ENCODE data around the gene BFSP1.
A peak's percentile ranks its signal among the peaks of the same experiment; 100 is the strongest.

BFSP1 gene

DNA sequence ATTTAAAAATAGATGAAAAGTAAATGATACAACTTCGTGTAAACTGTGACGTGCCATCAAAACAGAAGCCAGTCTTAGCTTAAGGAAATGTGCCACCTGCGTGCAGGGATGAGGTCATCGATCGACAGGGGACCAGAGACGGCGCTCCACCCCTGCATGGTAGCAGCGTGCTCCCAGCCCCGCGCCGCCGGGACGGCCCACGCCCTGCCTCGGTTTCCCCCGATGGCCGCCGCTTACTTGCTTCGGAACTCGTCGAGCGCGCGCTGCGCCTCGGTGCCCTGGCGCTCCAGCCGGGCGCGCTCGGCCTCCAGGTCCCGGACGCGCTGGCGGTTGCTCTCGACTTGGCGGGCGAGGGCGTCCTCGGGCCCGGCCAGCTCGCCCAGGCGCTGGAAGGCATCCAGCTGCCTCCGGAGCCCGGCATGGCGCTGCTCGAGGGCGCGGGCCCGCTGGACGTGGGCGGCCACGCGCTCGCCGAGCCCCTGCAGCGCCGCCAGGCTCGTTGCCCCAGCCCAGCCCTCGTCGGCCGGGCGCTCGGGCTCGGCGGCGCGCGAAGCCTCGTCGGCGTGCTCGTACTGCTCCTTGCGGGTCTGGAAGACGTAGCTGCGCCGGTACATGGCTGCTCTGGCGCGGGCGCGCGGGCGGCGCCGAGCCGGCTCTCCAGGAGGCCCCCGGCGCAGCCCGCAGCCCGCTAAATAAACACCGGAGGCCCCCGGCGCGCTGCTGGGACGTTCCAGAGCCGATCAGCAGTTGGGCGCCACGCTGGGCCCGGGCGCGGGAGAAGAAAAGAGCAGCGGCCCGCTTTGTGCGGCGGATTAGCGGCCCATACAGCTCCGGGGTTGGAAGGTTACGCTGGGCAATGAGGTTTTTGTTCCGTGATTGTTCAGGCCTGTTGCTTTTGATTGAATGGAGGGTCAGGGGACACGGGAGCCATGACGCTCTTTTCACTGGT, at the start of gene BFSP1:
TSS of gene BFSP1 (minus strand) at position 664 of the 949 bp plus-strand sequence. CDS start at position 614, 50 bp downstream.
- DNase-seq (ENCODE audit: low spot score), result peak; percentile 26

DNA sequence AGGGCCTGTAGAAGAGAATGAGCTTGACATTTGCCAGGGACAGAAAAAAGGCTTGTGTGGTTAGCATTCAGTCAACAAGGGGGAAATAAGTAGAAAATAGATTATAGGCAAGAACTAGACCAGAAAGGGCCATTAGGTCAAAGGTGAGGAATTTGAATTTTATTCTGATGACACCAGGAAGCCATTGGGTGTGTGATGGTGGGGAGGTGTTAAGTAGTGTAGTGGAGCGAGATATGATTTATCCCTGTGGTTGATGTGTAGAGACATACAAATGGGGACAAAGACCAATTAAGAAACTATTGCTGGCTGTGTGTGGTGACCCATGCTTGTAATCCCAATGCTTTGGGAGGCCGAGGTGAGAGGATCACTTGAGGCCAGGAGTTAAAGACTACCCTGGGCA, 49.7 kb upstream of the BFSP1 start:
- no peak for DNase-seq (ENCODE audit: low spot score)

DNA sequence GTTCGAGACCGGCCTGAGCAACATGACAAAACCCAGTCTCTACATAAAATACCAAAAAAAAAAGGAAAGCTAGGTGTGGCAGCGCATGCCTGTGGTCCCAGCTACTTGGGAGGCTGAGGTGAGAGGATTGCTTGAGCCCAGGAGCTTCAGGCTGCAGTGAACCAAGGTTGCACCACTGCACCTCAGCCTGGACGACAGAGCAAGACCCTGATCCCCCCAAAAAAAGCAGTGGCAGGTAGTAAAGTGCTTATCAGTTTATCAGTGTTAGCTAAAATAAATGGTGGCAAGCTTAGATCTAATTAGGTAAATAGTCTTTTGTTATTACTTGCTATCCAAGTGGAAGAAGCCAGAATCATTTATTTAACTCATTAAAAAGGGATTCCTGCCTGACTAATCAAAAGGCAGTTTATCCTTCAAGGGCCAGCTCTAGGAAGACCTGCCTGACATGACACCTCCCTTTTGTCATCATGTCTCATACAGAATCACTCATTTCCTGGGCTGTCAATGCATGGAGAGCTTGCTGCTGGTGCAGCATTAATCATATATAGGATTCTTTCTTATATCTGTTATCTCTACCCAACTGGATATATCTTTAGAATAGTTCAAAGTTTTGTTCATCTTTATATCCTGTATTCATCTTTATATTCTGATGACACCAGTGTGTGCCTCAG, 48.3 kb upstream of the BFSP1 start:
- no peak for DNase-seq (ENCODE audit: low spot score)

DNA sequence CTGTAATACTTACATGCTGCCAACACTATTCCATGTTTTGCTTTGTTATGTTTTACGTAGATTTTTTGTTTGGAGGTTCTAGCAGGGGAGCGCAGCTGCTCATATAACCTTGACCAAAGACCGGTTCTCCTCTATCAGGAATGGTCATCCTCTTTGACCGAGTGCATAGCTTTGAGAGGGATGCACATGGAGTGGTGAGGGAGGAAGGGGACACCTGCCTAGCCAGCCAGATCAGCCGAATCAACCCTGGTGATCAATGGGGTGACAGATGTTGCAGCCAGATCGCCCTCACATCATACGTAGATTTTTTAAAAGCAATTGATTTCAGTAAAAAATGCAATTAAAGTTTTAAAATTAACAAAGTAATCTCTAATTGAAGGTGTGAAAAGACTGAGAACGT, 45.0 kb upstream of the BFSP1 start:
- DNase-seq (ENCODE audit: low spot score), result no peak

DNA sequence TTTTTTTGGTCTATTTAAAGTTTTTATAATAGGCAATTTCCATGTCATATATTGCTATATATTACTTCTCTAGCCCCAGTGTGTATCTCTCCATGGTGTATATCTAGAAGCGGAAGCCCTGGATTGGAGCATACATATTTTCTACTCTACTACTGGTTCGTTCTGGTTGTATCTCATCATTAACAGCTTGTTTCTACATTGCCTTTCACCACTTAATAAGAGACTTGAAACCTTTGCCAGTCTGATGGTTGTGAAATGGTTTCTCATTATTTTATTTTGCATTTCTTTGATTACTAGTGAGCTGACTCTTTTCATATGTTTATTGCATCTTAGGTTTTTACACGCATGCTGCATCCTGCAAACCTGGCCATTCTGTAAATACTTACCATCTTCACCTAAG, 42.3 kb upstream of the BFSP1 start:
- no peak for DNase-seq (ENCODE audit: low spot score)

DNA sequence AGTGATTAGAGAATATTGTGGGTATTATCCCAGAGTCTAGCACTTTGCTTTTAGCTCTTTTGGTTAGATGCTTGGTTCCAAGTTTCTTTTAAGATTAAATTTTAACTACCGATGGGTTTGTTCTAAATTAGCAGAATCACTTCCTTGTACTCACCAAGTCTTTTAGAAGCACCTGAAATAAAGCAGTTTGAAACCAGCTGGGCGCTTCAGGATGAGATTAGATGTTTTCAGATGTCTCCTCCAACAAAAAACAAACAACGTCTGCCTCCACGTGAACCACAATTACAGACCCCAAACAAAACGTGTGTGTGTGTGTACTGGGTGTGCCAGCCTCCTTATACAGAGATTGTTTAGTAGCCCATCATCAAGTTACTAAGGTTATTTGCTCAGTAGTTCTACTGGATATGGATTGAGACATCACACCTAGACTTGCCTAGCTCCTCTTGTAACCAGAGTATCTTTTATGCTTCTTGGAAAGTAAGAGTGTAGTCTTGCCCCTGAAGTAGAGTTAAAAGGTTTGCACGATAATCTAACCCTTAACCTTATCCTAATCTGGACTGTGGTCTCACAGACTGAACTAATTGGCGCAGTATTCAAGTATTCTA, 41.0 kb upstream of the BFSP1 start:
- no peak for DNase-seq (ENCODE audit: low spot score)

DNA sequence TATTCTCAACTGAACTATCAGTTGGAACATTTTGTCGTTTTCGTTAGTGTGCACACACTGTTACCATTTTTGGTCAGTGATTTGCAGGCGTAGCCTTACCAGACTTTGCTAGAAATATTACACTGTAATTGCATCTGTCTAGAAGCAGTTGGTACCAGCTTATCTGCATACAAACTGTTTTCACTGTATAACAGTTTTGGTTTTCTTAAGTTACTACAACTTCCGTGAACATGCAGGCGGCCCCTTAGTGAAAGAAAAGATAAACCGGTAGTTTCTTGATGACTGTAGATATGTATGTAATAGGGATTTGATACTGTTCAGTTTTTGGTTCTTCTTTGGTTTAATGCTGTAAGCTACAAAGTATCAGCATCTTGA, 40.0 kb upstream of the BFSP1 start:
- no peak for DNase-seq (ENCODE audit: low spot score)

DNA sequence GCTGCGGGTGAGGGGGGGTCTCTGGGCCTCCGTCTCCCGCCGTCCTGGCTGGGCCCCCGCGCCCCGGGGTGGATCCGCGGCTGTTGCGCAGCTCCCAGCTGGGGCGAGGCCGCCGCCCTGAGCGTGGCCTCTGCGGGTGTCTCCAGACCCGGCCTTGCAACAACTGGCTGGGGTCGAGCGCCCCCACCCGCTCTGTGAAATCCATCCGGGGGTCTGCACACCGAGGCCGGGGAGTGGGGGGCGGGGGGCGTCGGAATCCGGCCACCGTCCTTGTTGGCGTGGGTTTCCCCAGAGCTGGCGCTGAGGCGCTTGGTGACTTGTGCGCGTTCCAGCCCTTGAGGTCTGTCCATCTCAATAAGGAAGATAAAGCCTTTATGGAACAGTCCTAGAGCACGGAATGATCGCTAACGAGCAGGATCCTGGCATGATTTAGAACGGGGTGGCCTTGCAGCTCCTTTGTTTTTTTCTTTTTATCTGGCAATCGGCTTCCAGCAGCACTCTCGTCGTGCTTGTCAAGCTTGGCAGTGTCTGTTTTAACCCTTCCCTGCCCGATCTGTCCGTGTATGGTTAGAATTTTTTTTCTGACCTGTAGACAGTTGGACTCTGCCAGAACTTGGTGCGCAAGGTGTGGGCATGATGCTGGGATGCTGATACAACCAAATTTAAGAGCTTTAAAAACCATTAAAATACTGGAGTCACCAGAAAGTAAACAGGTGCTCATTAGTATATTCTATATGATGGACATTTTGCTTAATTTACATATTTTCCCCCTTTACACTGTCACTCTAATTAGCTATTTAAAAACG, 39.4 kb upstream of the BFSP1 start:
- DNase-seq (ENCODE audit: low spot score), result peak; percentile 28

DNA sequence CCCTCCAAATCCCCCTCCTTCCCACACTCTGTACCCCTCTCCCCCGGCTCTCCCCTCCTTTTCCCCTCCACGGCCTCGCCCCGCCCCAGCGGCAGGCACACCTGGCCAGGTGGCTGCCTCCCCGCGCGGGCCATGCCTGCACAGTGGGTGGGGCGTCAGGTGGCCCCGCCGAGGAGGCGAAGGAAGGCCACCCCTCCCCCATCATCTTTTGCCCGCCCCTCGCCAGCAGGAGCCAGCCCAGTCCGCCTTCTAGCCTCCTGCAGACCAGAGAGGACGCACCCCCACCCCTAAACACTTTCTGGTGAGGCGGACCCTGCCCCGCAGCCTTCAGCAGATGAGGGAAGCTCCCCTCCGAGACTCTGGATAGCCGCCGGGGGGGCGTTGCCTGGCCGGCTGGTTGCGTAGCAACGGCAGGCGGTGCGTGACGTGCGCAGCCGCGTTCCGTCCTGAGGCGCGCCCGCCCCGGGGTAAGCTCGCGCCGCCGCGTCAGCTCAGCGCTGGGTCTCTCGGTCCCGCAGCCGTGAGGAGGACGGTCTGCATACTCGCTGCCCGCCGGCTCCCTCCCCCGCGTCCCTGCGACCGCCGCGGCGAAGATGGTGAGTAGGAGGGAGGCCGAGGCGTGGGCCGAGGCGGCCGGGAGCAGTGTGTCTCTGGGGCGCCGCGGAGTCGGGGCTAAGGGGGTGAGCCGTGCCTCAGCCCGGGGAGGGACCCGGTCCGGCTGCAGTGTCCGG, 38.6 kb upstream of the BFSP1 start, which contains the start of gene DSTN:
TSS of gene DSTN (plus strand) at position 460 of the 731 bp plus-strand sequence. CDS start at position 594, 134 bp downstream.
- DNase-seq (ENCODE audit: low spot score), result peak; percentile 85

DNA sequence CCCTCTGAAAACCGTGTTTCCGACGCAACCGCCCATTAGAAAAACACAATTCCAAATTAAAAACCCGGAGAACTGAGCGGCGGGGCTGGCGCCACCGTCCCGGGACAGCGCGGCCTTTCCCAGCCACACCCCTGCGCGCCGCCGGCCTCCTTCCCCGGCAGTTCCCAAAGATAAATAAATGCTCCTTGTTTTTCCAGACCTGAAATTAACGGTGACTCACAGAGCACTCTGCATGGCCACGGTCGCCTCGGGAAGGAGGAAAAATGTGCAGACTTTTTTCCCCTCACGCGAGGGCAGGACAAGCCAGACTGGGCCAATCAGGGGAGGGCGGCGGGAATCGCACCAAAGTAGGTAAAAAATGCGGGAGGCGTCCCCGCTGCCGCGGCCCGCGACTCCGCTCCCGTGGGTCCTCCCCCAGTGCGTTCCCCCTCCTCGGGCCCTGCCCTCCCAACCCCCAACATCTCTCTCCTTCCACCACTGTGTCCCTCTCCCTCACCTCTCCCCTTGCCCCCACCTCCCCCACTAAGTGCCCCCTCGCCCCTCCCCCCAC, 37.9 kb upstream of the BFSP1 start:
- no peak for DNase-seq (ENCODE audit: low spot score)

DNA sequence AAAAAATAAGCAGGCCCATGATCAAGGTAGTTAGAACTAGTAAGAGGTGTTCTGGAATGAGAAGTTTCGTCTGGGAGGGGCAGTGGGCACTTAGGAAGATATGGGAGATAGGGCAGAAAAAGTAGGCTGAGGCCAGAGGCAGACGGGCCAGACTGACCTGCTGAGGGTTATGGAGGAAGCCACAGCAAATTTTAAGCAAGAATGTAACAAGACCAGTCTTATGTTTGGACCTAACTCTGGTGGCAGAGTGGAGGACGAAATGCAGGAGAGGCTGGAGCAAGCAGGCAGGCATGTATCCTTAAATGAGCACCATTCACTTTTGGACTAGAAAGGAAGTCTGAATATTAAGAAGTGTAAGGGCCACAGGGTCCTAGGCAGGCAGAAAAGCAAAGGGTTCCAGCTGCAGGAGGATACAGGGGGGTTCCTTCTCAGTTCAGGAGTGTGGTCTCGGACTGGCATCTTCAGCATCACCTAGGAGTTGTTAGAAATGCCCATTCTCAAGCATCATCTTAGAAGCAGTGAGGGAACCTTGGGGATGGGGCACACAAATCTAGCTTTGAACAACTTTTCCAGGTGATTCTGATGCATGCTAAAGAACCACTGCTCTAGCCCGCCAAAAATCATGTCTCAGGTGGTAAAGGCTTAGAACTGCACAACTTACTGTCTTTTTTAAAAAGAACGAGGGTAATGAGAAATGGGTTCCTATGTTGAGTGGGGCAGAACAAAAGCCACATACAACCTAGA, 37.0 kb upstream of the BFSP1 start:
- DNase-seq (ENCODE audit: low spot score), result no peak

DNA sequence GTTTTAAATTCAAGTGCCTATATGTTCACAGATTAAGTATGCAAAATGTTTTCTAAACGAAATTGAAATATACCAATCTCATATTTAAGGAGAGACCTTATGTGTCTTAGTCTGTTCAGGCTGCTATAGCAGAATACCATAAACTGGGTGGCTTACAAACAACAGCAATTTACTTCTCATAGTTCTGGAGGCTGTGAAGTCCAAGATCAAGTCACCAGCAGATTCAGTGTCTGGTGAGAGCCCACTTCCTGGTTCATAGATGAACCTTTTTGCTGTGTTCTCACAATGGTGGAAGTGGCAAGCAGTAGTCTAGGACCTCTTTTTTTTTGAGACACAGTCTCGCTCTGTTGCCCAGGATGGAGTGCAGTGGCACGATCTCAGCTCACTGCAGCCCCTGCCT, 35.2 kb upstream of the BFSP1 start:
- DNase-seq (ENCODE audit: low spot score), result no peak

DNA sequence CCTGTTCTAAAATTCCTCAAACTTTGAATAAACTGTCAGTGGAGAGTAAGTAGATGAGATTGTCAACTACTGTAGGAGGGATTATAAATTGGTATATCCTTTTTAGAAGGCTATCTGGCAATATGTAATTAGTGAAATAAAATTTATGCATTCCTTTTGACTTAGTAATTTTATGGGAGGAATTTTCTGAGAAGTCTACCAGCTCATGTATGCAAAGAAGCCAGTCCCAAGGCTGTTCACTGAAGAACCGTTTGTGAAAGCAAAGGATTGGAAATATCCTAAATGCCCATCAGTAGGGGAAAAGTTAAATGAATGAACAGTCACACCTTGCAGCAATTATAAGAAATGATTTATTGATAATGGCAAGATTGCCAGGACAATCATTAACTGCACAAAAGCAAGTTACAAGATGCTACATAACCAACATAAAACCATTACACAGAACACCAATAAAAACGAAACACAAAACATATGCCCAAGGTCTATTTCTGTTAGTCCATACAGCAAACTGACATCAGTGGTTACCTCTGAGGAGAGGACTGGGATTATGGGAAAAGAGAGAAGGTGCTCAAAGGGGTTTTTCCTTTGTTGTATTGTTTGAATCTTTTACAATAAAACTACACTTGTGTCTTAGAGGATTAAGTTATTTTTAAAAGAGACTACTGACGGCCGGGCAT, 34.1 kb upstream of the BFSP1 start:
- no peak for DNase-seq (ENCODE audit: low spot score)

DNA sequence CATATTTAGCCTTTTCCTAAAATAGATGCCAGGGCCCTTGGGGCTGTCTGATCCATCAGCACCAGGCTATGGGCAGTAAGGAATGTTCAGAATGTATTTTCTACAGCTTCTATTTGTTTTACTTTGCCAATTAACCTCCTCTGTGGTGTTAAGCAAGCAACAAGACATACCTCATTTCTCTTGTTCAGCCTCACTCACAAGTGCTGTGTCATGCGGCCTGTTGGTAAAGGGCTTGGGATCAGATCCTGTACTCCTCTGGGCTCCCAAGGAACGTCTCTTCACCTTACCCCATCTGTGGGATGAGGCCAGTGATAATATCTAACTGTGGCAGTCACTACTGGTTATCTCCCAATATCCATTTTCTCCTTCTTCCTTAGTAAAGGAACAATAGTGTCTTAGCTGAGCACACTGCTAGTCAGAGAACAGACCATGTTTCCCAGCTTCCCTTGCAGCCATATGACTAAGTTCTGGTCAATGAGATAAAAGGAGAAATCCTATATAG, 31.7 kb upstream of the BFSP1 start:
- DNase-seq (ENCODE audit: low spot score), result no peak

DNA sequence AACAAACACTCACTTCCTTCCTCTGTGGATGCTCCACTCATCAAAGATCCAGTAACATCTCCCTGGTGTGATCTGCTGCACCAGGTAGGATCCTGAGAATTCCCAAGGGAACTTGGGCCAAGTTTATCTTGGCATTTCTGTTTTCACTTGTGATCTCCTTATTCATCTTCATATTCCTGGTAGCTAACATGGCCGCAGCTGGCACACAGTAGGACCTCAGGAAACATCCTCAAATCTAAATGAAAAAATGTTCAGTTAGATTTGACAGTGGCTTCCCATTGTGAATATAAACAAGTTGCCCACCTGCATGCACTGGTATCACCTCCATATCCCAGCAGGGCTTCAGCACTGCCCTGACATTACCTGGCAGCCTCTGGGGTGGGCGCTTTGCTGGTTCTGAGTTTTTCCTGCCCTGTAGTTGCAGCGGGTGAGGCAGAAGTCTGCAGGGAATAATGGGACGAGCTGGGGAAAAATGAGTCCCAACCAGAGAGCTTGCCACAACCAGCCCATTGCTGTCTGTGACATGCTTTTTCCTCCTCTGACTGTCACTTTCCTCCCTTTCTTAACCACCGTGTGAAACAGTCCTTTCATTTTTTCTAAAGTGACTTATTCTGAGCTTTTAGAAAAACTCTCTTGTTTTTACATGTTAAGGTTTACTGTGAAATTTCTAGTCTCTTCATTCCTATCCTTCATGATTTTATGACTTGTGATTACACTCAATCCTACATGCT, 29.3 kb upstream of the BFSP1 start:
- DNase-seq (ENCODE audit: low spot score), result no peak

DNA sequence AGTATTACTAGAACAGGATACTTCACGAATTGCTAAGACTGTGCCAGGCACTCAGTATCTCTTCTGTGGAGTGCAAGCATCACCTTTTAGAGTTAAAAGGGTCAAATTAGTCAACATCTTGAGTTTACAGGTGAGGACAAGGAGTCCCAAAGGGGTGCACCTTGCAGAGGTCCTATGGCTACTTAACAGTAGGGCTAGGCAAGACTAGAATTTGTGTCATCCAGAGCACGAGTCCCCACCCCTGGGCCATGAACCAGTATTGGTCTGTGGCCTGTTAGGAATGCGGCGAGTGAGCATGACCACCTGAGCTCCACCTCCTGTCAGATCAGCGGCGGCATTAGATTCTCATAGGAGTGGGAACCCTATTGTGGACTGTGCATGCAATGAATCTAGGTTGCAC, 28.2 kb upstream of the BFSP1 start:
- DNase-seq (ENCODE audit: low spot score), result no peak

DNA sequence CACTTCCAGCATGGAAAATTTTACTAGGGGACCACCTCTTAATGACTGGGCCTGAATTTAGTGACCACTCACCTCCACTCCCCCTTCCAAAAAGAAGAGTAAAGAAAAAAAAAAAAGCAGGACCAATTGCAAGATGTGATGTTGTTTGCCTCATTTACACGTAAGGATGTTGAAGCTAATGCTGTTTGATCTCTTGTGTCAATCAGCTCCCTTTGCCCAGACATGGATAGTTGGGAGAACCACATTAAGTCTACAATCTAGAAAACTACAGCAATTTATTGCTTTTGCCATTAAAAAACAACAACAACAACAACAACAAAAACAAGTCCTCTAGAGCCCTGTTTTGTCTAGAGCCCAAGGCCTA, 27.7 kb upstream of the BFSP1 start:
- no peak for DNase-seq (ENCODE audit: low spot score)

DNA sequence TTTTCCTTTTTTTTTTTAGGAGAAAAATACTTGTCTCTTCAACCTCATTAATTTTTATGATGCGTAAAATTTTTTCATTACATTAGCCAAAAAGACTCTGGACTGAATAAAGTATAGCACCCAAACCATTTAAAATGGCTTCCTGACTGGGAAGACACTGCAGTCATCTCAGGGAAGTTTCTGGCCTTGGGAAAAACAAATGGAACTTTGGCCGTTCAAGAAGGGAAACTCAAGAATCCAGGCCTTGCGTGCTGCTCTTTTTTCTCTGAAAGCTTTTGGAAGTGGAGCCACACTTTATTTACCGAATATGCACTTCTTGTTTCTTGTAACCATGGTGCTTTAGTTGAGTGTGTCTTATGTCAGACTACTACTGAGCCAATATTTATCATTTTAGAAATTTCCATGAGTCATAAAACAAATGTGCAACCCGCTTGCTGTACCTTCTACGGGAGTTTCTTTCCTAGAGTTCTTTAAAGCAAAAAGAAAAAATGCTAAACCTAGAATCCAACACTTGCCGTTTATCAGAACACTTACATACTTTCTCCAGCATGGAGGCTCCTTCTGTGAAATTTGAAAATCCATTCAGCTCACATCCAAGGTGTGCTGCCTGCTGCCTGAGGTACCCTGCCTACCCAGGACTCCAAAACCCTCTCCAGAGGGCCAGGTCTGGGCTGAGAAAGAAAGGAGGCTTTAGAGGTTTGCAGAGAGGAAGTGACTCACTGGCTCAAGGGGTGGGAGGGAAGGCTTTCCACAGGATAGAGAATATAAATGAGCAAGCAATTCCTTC, 27.2 kb upstream of the BFSP1 start:
- no peak for DNase-seq (ENCODE audit: low spot score)

All from hematopoietic multipotent progenitor cell treated with erythropoietin and hydrocortisone succinate and interleukin-3 and kit ligand, for 15 days (in vitro differentiated cells).